NCI-H748 (cell line): ENCODE measurements around the gene ADCY2.

ENCODE experiments used
- DNase-seq: peaks from one replicate; lab custom pipeline; 2025; ENCODE audit not compliant: unreplicated experiment; lab: John Stamatoyannopoulos, UW

The ADCY2 gene

GRCh38 chr5:7437836-7438235 lies 41.9 kb downstream of the ADCY2 start:
- DNase-seq, result no peak

DNA sequence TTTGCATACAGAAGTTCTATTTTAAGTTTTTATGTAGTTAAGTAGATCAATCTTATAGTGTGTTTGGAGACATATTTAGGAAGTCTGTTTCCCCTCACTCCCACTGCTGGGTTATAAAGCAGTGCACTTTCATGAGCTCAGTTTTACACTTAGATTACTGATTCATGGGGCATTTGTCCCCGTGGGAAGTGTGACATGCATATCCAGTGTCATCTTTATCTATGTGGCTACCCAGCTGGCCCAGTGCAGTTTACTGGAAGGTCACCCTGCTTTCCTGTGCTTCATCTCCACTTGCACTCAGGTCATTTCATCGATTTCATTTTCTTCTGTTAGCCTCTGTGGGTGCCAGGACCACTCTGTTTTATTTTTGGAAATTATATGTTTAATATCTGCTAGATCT lies 49.1 kb downstream of the ADCY2 start:
- no peak for DNase-seq

- DNase-seq, result no peak
Observed at GRCh38 chr5:7445831-7446230, 49.9 kb downstream of the ADCY2 start.

- no peak for DNase-seq
Observed at GRCh38 chr5:7446913-7447312, 51.0 kb downstream of the ADCY2 start.

GRCh38 chr5:7453947-7454346 lies 58.0 kb downstream of the ADCY2 start:
- peak; percentile 41 for DNase-seq

DNA sequence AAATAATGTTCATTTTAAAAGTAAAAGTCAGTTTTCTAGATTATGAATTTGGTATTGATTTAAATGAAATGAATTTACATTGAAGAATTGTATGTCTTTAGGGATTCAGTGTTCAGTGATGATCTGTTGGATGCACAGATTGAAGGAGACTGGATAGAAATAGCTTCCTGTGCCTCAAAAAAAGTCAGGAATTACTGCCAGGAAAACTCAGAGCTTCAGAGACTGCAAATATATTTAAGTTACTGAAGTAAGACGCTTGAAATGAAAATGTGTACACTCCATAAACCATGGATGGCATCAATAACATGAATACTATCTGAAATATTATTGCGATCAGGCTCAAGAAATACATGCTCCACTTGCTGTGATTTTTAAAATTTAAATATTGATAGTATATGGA lies 60.3 kb downstream of the ADCY2 start:
- no peak for DNase-seq

DNA sequence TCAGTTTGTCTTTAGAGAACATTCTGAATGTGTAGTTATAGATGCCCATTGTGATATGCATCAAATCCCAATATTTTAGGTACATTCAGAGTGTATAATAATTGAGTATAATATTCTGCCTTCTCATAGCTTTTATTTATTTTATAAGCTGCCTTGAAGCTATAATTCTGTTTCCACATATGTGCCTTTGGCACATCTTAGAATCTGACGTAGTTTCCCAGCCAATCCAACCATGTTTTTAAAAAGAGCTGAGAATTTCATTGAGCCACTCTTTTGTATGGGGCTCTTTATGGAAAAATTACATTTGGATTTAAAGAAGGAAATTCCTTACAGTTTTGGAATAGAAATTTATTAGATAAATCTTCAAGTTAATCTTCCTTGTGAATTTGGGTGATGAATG lies 65.4 kb downstream of the ADCY2 start:
- DNase-seq, result no peak

GRCh38 chr5:7462758-7463157 lies 66.8 kb downstream of the ADCY2 start:
- DNase-seq, result no peak

DNA sequence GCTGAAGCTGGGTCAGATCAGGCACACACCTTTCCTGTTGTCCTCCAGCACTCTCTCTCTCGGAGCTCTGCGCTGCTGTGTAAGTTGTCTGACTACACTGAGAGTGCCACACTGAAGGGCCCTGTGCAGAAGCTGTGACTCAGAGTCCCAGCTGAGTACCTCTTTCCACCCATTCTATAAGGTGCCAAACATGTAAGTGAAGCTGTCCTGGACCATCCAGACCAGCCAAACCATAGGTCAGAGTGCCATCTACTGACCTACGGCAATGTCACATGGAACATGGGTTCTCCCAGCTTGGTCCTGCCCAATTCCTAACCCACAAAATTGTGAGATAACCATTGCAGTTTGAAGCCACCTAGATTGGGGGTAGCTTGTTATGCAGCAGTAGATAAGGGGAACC lies 68.2 kb downstream of the ADCY2 start:
- DNase-seq, result peak; percentile 51

DNA sequence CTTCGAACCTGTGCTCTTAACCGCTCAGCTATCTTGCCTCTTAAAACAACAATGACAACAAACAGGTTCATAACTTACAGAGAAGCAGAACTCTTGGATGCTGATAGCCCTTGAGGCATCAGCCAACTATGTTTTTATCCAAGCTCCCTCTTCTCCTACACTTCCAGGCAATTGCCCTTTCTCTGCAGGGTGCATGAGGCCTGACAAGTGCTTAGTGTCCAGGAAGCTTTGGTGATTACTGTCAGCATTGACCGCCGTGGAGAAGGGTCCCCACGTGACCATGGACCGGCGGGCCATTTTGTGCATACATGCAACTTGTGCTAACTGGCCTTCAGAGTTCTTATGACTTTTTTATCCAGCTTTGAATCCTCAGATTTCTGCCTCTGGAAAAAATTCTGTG lies 71.2 kb downstream of the ADCY2 start:
- DNase-seq, result no peak

DNA sequence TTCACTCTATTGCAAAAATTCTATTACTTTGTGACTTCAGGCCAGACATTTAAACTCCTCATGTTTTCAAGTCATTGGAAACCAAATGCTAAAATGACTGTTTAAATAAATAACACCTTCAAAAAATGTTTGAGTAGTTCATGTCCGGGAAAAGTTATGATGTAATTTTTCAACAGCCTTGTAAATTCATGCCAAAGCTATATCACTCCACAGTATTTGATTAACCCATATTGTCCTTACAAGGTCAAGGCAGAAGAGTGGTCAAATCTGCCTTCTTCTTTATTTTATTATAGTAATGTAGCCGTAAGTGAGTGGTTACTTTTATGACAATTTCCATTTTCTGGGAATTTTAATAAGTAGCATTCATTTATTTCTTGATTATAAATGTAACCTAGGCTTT lies 72.8 kb downstream of the ADCY2 start:
- DNase-seq, result no peak

DNA sequence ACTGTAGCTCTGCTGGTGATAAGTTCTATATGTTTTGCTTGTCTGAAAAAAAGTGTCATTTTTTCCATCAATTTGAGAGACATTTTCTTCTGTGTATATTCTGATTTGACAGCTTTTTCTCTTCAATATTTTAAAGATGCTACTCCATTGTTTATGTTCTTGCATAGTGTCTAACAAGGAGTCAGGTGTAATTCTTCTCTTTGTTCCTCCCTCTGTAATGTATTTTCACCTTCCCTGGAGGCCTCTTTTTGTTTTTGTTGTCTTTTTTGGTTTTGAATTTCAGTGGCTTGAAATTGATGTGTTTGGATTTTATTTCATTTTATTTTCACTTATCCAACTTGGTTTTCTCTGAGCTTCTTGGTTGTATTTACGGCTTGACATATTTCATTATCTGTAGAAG lies 75.8 kb downstream of the ADCY2 start:
- no peak for DNase-seq

- DNase-seq, result no peak
Observed at GRCh38 chr5:7473115-7473514, 77.2 kb downstream of the ADCY2 start.

DNA sequence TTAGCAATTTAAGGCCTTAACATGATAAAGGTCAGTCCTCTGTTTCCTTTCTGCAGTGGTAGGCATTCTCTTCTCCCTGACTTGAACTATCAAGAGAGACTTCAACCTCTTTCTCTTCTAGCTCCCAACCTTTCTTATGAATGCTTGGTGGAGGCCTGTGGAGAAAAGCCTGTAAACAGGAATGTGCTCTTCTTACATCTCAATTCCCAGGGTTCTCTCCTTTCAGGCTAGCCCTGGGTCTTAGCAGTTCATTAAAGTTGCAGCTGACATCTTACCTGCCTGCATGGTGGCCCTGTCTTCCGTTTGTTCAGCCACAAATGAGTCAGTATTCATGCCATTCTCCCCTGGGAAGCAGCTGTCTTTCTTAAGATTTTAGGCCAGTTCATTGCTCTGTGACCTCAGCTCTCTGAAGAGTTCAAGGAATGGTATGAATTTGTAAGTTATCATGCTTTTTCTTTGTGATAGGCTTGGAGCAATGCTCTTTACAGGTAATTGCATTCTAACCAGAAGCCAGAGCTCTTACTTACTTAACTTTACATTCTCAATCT lies 77.8 kb downstream of the ADCY2 start:
- no peak for DNase-seq

GRCh38 chr5:7474821-7475403 lies 79.0 kb downstream of the ADCY2 start:
- no peak for DNase-seq

DNA sequence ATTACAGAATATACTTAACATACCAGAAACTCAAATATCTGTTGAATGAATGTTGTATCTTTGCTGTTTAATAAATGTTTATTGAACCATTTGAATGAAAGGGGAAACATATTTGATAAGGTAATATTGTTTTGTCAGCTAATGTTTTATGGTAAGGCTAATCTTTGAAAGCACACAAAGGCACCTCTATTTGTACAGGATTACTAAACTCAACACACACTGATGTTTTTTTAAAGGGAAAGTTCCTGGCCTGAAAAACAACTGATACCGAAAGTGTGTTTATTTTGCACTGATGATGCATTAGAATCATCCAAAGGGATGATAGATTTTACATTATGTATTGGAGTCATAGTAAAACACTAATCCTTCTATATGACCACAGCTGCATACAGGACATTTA lies 82.5 kb downstream of the ADCY2 start:
- peak; percentile 48 for DNase-seq

DNA sequence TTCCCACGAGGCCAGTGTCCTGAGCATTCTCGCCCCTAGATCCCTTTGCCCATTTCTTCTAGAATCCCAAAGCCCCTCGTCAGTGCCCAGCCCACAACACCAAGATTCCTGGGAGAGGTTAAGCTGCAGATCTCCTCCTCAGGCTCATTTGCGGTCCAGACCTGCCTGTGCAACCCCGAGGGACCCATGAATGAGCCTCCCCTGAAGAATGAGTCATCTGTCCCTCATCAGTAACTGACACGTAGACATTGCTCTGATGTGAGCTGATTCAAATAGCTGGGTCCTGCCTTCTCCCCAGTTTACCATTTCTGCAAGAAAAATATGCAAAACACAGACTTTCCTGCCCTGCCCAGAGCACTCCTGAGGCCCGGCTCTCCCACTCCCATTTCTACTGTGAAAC lies 92.8 kb downstream of the ADCY2 start:
- no peak for DNase-seq

- DNase-seq, result no peak
Observed at GRCh38 chr5:7492371-7492770, 96.4 kb downstream of the ADCY2 start.

- no peak for DNase-seq
Observed at GRCh38 chr5:7493081-7493480, 97.1 kb downstream of the ADCY2 start.

DNA sequence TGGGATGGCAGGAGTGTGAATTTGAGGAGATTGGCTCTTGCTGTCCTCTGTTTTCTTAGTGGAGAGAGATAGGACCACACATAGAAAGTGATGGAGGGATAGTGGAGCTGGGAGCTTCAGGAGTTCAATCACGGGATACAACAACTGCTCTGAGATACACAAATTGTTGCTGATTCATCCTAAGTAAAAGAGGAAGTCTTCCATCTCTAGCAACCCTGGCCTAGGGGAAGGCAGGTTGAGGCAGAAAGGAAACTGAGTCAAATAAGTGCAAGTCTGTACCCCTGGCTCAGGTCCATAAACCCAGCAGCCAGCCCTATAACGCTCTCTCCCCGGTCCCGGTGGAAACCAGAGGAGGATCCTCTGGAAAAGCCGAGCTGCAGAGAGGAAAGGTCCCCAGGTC lies 97.7 kb downstream of the ADCY2 start:
- no peak for DNase-seq

GRCh38 chr5:7494481-7495130 lies 98.7 kb downstream of the ADCY2 start:
- DNase-seq, result no peak

DNA sequence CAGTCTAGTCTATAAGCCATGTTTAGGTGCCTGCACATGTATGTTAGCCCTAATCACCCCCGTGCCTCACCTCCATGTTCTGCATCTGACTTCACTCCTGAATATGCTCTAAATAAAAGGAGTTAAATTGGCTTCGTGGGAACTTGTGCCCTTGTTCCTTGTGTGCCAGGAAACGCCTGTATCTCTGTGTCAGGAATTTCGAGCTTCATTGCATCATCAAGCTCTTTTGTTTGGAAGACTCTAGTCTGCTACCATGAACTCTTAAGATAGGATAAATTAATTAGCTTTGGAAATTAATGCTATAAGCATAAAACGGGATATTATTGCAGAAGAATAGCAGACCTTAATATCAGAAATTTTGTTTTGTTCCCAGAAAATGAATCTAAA lies 99.2 kb downstream of the ADCY2 start:
- DNase-seq, result no peak

- DNase-seq, result no peak
Observed at GRCh38 chr5:7500256-7500655, 104.3 kb downstream of the ADCY2 start.
